Sigmoid colon (tissue), 7 donors: ENCODE data around the gene IL1R2. TPM values are rescaled to one million over a fixed set of nuclear protein-coding genes. Genes with fewer than 3 reads are reported as not detected.

Source experiments
- DNase-seq: peaks from one replicate; pipeline ENCODE4 v3.0.0-alpha.2; 2019
- H3K27ac ChIP-seq, 4 donors: fragments of 200-600 bp; sonication (generic); one replicate each; pipeline ENCODE4 v1.5.1; 2016 to 2019; ENCODE audit warnings: mild to moderate bottlenecking in 1 of 4
- H3K27me3 ChIP-seq, 3 donors: fragments of 200-600 bp; sonication (generic); one replicate each; pipeline ENCODE4 v1.5.1; 2019; ENCODE audit warnings: mild to moderate bottlenecking in 1 of 3
- H3K36me3 ChIP-seq, 4 donors: fragments of 200-600 bp; sonication (generic); one replicate each; pipeline ENCODE4 v1.5.1; 2016 to 2019
- H3K4me1 ChIP-seq, 4 donors: fragments of 200-600 bp; sonication (generic); one replicate each; pipeline ENCODE4 v1.5.1; 2017 to 2019
- H3K4me3 ChIP-seq, 4 donors: fragments of 200-600 bp; sonication (generic); one replicate each; pipeline ENCODE4 v1.5.1; 2017 to 2019; ENCODE audit warnings: mild to moderate bottlenecking in 2 of 4, moderate library complexity in 1 of 4
- H3K9me3 ChIP-seq, 4 donors: fragments of 200-600 bp in 3 of 4; sonication (generic) in 3 of 4; one replicate each; pipeline versions ENCODE4 v1.5.1 to v1.6.1; 2013 to 2019
- EP300 ChIP-seq, 4 donors: sonication (generic); formaldehyde crosslinking; IDR thresholded peaks; one replicate each; pipeline ENCODE4 v1.6.1; 2017; ENCODE audit warnings: antibody characterized with exemption in 4 of 4
- POLR2A ChIP-seq, 2 donors: fragments of 450-650 bp; IDR thresholded peaks; one replicate each; pipeline ENCODE4 v1.6.1; 2016; ENCODE audit warnings: antibody characterized with exemption in 2 of 2, mild to moderate bottlenecking in 2 of 2, moderate library complexity in 2 of 2
- POLR2AphosphoS5 ChIP-seq, 4 donors: sonication (generic); formaldehyde crosslinking; IDR thresholded peaks; one replicate each; pipeline ENCODE4 v1.6.1; 2017; ENCODE audit warnings: antibody characterized with exemption in 4 of 4
- WGBS, 2 donors: extraction: QIAGEN DNeasy Blood & Tissue Kit; methylation state at CpG; one replicate each; pipeline ENCODE4 v1.1.7; 2013; 5-methylcytosine and 5-hydroxymethylcytosine counted together
- intact Hi-C: fragments of 100-400 bp; cut with DNase I; formaldehyde crosslinking; loops from one replicate; pipeline ENCODE4 v1.15.1; 2023
- polyA plus RNA-seq, 3 donors: library from polyadenylated mRNA; stranded (reverse); fragments of 200-250 nt; gene quantifications; one replicate each; pipeline ENCODE4 v1.2.3, GENCODE V29; 2013
- total RNA-seq, 4 donors: library from RNA; depleted of rRNA; stranded (reverse); fragments of >200 nt; gene quantifications; one replicate each; pipeline ENCODE4 v1.1.0, GENCODE V29; 2016
- TF ChIP-seq, protein P1 (sequence below), 4 experiments: fragments of 450-650 bp in 3 of 4; fragments of 200-600 bp in 1 of 4; IDR thresholded peaks; one replicate each; pipeline ENCODE4 v1.5.1; 2016 to 2019; ENCODE audit warnings: antibody characterized with exemption in 4 of 4, mild to moderate bottlenecking in 3 of 4, moderate library complexity in 2 of 4
- donor health status: healthy with polysubstance abuse.
- donor health status: Bipolar disorder and iron deficiency.
- donor health status: healthy.

IL1R2 gene
- total and polyA plus RNA-seq, 7 donors, result 3.0 to 26.4 (median 15.9) TPM

DNA sequence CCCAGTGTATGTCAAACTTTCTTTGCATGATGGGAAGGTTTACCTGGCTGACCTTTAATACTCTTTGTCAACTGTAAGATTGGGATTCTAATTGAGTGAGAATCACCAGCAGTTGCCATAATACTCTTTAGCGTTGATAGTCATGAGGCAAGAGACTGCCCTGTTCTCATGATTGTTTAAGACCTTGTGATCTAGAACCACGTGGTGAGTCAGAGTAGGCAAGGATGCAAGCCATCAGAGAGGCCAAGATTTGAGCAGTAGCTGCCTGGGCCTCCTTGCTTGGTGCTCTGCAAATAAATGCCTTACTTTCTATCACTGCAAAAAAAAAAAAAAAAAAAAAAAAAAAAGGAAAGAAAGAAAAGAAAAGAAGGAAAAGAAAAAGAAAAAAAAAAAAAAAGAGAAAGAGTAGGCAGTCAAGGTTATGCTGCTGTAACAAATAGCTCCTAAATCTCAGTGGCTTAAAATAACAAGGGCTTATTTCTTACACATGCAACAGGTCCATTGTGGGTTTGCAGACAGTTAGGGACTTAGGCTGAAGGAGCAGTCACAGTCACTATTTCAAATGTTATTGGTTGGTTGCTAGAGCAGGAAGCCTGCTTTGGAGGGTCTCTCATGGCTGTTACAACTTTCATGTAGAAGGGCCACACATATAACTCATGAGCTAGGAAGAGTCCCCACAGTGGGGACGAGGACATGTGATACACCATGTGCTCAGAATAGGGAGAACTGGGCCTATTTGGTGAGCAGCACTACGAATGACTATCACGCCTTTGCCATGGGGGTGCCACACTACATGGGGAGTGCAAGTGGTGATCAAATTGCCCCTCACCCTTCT lies 21.7 kb downstream of the IL1R2 start:
- Histone ChIP-seq H3K27me3 (no peaks in the 10 kb centered on the region), H3K27ac (no peak overlapping the region), H3K36me3 (no peaks in the 10 kb centered on the region), H3K4me1 (no peaks in the 10 kb centered on the region), H3K9me3 (no peaks in the 10 kb centered on the region), H3K4me3 (no peak overlapping the region)
- 86 to 93% methylated on average over 5 of the region's 5 CpGs for WGBS, 2 donors
- intact Hi-C loops, result no loop called here
- no peak for DNase-seq
- TF ChIP-seq, protein P1, sequence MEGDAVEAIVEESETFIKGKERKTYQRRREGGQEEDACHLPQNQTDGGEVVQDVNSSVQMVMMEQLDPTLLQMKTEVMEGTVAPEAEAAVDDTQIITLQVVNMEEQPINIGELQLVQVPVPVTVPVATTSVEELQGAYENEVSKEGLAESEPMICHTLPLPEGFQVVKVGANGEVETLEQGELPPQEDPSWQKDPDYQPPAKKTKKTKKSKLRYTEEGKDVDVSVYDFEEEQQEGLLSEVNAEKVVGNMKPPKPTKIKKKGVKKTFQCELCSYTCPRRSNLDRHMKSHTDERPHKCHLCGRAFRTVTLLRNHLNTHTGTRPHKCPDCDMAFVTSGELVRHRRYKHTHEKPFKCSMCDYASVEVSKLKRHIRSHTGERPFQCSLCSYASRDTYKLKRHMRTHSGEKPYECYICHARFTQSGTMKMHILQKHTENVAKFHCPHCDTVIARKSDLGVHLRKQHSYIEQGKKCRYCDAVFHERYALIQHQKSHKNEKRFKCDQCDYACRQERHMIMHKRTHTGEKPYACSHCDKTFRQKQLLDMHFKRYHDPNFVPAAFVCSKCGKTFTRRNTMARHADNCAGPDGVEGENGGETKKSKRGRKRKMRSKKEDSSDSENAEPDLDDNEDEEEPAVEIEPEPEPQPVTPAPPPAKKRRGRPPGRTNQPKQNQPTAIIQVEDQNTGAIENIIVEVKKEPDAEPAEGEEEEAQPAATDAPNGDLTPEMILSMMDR (IDR thresholded peaks at IDR 0.05), result no peak
- no peak for TF ChIP-seq EP300 (IDR thresholded peaks at IDR 0.05)
- no peak for TF ChIP-seq POLR2A (IDR thresholded peaks at IDR 0.05)
- TF ChIP-seq POLR2AphosphoS5 (IDR thresholded peaks at IDR 0.05), result no peak

DNA sequence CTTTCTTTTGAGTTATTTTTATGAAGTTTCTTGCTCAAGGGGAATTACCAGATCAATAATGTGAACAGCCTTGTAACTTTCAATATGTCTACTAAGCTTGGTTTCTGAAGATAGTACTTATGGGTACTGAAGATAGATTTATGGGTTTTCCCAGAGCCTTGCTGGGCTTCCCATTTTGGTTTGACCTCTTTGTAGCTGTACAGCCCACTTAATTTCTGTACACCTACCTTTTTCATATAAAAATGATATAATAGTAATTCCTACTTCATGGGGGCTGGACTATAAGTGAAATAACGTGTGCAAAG lies 22.2 kb downstream of the IL1R2 start:
- no peaks in the 10 kb centered on the region for H3K9me3 ChIP-seq
- 82% methylated on average over 1 of the region's 1 CpG for WGBS, 2 donors
- no peak overlapping the region for H3K27ac ChIP-seq
- H3K27me3 ChIP-seq, result no peaks in the 10 kb centered on the region
- no peaks in the 10 kb centered on the region for H3K36me3 ChIP-seq
- H3K4me3 ChIP-seq, result no peak overlapping the region
- TF ChIP-seq POLR2AphosphoS5 (IDR thresholded peaks at IDR 0.05) (no peak), POLR2A (IDR thresholded peaks at IDR 0.05) (no peak)
- TF ChIP-seq, protein P1 (IDR thresholded peaks at IDR 0.05), result no peak
- intact Hi-C loops, result no loop called here
- DNase-seq, result no peak
- H3K4me1 ChIP-seq, result no peaks in the 10 kb centered on the region

DNA sequence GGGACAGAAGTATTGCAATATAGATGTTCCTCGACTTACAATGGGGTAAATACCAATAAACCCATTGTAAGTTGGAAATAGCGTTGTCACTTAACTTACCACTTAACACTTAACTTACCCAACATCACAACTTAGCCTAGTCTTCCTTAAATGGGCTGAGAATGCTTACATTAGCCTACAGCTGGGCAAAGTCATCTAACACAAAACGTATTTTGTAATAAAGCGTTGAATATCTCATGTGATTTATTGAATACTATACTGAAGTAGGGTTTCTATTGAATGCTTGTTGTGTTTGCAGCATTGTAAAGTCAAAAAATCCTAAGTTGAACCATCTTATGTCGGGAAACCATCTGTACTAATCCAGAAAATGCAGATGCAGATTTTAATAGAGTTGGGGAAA lies 23.6 kb downstream of the IL1R2 start:
- no peak overlapping the region for H3K4me3 ChIP-seq
- intact Hi-C loops, result no loop called here
- no peak for DNase-seq
- no peaks in the 10 kb centered on the region for H3K36me3 ChIP-seq
- H3K4me1 ChIP-seq, result peaks cover 0 to under 1% (median 0%) of the 10 kb centered on the region in 4 donors
- no peak overlapping the region for H3K27ac ChIP-seq
- TF ChIP-seq EP300 (IDR thresholded peaks at IDR 0.05), result no peak
- no peak for TF ChIP-seq POLR2AphosphoS5 (IDR thresholded peaks at IDR 0.05)
- TF ChIP-seq, protein P1 (IDR thresholded peaks at IDR 0.05), result no peak
- no peak for TF ChIP-seq POLR2A (IDR thresholded peaks at IDR 0.05)
- H3K27me3 ChIP-seq, result no peaks in the 10 kb centered on the region
- no peaks in the 10 kb centered on the region for H3K9me3 ChIP-seq
- WGBS, 2 donors, result 83 to 92% methylated on average over 5 of the region's 5 CpGs

DNA sequence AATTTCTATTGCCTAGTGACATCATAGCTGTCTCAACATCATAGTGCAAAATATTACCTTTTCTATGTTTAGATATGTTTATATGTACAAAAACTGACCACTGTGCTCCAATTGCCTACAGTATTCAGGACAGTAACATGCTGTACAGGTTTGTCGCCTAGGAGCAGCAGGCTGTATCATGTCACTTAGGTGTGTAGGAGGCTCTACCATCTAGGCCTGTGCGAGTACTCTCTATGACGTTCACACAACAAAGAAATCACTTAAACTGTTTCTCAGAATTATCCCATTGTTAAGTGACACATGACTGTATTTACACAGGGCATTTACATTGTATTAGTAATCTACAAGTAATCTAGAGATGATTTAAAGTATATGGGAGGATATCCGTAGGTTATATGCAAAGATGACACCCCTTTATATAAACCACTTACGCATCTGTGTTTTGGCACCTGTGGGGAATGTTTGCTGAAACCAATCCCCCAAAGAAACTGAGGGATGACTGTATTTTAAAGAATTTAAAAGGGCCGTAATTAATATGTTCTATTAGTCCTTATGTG lies 24.7 kb downstream of the IL1R2 start:
- Histone ChIP-seq H3K4me1 (peaks cover 0 to 8% (median 4%) of the 10 kb centered on the region in 4 donors), H3K4me3 (no peak overlapping the region), H3K36me3 (no peaks in the 10 kb centered on the region), H3K27me3 (no peaks in the 10 kb centered on the region), H3K27ac (no peak overlapping the region), H3K9me3 (no peaks in the 10 kb centered on the region)
- DNase-seq, result no peak
- WGBS, 2 donors, result 84 to 90% methylated on average over 6 of the region's 6 CpGs
- intact Hi-C loops, result no loop called here
- TF ChIP-seq, protein P1 (IDR thresholded peaks at IDR 0.05), result no peak
- TF ChIP-seq POLR2AphosphoS5 (IDR thresholded peaks at IDR 0.05) (no peak), POLR2A (IDR thresholded peaks at IDR 0.05) (no peak), EP300 (IDR thresholded peaks at IDR 0.05) (no peak)
